NCI-H2081 treated with DMSO at 0.1 percent for 48 hours (cell line): ENCODE data around the gene CFDP1.

Source experiments
- DNase-seq: peaks from one replicate; lab custom pipeline; 2025; lab: John Stamatoyannopoulos, UW

Gene CFDP1

GRCh38 chr16:75264999-75265910 lies 168.0 kb downstream of the CFDP1 start:
- no peak for DNase-seq

DNA sequence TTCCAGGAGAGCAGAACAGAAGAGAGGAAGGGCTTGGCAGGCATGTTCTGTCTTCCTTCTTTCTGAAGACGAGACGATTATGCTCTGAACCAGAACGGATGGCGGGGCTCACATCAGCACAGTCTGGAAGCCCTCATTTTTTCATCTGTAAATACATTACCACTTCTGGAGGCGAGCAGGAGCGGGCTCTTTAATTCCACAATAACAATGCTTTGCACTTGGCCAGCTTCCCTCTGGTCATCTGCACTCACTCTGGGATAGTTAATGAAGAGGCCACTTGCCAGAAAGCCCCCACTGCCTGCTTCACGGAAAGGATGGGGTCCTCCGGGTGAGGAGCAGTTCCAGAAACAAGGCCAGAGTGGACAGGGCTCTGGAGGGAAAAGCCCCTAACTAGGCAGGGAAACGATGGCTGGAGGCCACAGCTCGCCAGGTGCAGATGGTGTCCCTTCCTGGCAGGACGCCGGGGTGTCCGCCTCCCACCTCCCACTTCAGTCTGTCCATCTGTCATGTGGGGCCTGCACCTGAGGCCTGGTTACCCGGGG lies 168.8 kb downstream of the CFDP1 start:
- no peak for DNase-seq

DNA sequence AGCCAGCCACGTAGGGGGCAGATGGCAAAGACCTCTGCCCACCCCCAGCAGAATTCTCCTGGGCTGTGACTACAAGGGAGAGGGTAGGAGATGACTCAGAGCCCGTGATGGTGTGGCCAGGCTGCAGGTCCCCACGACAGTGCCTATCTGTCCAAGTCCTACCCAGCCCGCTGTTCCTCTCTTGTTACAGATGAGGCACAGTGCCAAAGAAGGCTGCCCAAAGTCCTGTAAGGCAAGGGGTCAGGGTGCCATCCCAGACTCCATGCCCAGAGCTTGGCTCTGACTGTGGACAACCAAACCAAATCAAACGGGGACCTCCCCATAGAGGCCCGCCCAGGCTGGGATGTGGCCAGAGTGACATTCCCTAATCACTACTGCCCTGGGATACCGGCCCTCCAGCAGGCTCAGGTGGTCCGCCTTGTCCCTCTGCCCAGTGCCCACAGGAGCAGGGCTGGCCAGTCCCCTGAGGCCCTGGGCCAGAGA lies 169.3 kb downstream of the CFDP1 start:
- no peak for DNase-seq

DNA sequence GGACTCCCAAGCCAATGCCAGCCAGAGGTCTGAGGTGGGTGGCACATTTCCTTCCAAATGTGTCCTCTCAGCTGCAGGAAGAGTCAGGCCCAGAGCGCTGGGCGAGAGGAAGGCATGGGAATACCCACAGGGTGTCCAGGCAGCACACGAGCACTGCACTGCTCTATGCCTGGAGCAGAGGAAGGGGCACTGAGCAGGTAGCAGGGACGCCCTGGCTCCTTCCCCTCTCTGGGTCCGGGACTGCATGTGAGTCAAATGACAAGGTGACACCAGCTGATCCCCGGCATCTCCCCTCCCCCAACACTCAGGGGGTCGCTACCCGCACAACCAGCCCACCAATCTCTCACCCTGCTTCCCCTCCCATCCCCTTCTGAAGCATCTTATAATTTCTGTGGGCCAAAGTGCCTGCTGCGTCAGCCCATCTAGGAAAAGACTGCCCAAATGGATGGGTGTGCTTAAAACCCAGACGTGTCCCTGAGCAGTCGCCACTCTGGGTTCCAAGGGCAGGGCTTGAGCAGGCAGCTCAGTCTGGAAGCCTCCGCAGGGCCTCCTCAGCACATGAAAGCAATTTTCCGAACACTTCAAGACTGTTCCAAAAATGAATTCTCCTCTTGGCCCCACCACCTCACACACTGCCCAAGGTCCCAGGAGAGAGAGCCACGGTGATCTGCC lies 169.9 kb downstream of the CFDP1 start:
- no peak for DNase-seq

GRCh38 chr16:75262800-75263127 lies 170.5 kb downstream of the CFDP1 start:
- no peak for DNase-seq

DNA sequence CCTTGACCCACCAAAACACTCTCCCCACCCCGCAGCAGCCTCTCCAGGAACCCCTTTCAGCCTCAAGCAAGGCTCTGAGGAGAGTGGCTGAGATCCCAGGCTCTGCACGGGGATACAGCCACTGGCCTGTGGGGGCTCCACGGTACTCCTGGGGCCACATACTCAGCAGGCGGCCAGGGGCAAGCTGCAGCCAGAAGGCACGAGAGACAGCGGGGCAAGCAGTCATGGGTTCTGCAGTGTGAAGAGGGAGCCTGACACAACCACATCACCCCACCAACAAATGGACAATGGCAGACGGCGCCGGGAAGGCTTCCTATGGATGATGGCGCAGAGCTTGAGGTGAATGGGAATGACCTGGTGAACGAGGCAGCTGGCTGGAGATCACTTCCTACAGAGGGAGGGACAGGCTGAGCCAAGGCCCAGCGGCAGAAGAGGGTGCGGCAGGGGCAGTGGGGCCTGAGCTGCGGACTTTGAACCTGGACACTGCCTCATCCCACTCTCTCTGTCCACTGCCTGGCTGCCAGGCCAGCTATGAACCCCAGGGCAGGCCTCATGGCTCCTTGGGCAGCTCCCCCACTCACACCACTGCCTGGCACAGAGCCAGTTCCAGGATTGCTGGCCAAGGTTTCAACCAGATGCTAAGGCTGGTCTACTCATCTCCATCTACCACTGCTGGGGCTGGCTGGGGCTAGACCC lies 171.1 kb downstream of the CFDP1 start:
- DNase-seq, result no peak

GRCh38 chr16:75261590-75262078 lies 171.7 kb downstream of the CFDP1 start:
- no peak for DNase-seq

DNA sequence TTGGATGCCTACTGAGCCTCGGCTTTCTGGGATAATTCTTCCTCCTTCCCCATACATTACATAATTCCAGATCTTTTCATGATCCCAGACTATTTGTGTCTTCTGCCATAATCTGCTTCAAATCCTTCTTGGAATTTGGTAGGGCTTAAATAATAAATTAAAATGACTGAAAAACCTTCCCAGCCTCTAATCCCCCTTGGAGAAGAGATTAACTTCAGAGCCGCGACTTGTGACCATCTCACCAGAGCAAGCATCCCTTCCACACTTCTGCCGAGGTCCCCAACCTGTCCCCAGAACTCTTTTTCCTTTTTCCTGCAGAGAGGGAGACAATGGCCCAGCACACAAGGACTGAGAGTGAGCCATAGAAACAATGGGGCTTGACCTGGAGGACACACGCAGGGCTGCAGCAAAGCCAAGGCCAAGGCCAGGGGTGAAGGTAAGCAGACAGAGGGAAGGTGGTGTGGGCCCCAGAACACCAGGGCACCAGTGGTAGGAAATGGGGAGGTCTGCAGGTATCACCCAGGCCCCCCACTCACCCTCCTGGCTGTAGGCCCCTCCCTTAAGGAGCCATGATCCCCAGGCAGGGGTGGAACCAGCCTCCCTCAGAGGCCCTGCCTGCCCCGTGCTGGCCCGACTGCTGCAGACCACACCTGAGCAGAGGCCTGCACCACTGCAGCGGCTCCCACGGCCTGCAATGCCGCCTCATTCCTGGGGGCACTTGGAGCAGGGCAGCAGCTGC lies 172.3 kb downstream of the CFDP1 start:
- no peak for DNase-seq

DNA sequence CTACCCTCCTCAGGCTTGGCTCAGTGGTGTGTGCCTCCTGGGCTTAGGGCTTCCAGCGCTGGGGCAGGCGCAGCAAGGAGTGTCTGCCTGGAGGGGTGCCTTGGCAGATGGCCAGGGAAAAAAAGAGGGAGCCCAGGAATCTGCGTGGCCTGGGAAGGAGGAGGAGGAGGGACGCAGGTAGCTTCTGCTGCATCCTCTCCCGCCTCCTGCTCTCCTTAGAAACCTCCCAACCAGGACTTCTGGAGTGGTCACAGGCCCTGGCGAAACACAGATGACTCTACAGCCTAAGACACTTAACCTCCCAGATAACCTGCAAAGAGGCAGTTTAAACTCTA lies 174.5 kb downstream of the CFDP1 start:
- DNase-seq, result no peak

- no peak for DNase-seq
Measured at GRCh38 chr16:75257886-75258806, 175.2 kb downstream of the CFDP1 start.

DNA sequence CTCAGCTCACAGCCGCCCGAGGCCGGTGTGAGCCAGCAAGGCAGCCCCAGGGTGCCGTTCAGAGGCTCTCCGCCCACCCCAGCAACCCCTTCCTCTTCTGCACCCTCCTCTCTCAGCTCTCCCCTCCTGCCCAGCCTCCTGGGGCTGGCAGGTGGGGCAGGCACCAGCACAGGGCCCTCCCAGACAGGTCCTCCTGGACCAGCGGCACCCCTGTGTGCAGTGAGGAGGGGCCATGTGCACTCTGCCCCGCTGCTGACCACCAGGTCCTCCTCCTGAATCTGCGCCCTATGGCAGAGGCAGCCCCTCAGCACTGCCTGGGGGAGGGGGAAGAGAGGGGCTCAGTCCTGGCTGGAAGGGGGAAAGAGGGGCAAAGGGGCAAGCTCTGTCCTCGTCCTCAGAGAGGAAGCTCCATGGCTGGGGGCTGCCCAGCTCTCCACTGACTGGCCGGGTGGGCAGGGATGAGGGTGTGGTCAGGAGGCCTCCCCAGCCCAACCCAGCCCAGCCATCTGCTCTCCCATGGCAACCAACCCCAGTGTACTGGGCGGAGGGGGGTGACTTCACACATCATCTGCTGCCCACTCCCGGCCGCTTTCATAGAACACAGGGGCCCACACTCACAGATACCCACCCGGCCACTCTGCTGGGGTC lies 176.5 kb downstream of the CFDP1 start:
- no peak for DNase-seq

- DNase-seq, result no peak
Measured at GRCh38 chr16:75256059-75256571, 177.2 kb downstream of the CFDP1 start.

DNA sequence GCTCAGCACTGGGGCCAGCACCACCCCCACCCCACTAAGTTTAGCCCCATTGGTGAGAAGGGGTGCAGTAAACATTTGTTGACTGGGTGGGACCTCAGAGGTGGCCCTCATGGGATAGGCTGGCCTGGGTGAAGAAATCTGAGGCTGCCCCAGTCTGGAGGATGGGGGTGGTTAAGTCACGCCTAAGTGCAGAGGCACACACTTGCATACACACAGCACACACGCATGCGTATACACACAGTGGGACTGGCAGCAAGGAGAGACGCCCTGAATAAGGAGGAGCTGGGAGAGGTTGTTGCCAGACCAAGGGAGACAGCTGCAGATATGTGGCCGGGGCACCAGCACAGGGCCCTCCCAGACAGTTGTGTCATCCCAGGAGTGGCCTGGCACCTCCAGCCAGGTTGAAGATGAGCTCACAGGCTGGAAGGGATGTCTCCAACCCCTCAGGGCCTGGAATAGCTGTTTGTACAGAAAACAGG lies 178.9 kb downstream of the CFDP1 start:
- DNase-seq, result no peak

DNA sequence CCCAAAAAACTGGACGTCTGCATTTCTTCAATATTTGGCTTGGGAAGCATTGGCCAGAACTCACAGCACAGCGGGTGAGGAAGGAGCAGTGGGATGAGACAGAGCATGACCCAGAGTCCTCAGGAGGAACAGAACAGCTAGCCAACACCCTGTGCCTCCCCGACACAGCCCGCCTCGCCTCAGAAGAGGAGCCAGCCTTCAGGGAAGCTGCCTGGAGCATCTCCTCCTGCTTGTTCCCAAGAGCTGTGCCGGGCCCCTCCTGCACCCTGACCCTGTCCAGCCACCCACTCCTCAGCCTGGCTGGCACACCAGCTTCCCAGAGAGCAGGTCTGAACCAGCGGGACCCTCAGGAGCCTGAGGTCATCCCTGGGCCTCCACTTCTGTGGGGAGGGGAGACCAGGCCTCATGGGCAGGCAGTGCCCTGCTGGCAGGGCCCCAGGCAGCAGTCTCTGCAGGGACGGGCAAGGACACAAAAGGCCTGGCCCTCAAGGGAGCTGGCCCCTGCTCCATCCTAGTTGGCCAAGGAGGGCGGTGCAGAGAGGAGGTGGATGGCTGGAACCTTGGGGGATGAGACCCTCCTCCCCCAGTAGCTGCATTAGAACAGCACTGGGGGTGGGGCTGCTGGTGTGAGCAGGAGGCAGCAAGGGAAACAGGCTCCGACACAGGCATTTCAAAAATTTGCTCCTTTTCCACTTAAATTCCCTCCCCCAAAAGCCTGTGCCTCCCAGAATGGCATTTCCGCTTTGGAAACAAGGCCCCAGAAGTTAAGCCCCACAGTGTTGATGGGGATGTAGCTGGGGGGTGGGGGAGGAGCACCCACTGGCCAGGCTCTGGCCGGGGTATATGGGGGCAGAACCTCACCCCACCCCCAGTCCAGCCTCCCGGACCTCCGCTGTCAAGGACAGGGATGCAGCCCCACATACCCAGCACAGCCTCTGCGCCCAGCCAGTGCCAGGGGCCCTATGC lies 180.1 kb downstream of the CFDP1 start:
- DNase-seq, result no peak

- no peak for DNase-seq
Measured at GRCh38 chr16:75252049-75252864, 181.0 kb downstream of the CFDP1 start.

GRCh38 chr16:75251280-75252048 lies 181.8 kb downstream of the CFDP1 start, which contains the start of gene BCAR1:
BCAR1 (minus strand) TSS chr16:75251624; CDS start chr16:75251482, 142 bp downstream.
- no peak for DNase-seq

GRCh38 chr16:75250809-75251279 lies 182.5 kb downstream of the CFDP1 start:
- DNase-seq, result no peak
